Measurements from ENCODE around the gene SHISAL1. TPM values are rescaled to one million over a fixed set of nuclear protein-coding genes. Genes with fewer than 3 reads are reported as not detected.

Gene SHISAL1
- total RNA-seq, 4 donors from 2014 or later: 0.47 to 1.9 (median 0.75) TPM

- no peak for TF ChIP-seq CTCF (IDR thresholded peaks at IDR 0.05)
- ATAC-seq (ENCODE audit: low FRiP score) (peak; percentile 70), DNase-seq (ENCODE audit: low spot score) (peak; percentile 42)
These were observed 39.1 kb upstream of the SHISAL1 start for GRCh38 chr22:44351685-44352377.

GRCh38 chr22:44351037-44351436 is 38.3 kb upstream of the SHISAL1 start:
- no peak for ATAC-seq (ENCODE audit: low FRiP score)
- DNase-seq (ENCODE audit: low spot score): no peak
- no peak for TF ChIP-seq CTCF (IDR thresholded peaks at IDR 0.05)

GRCh38 chr22:44349594-44349993 is 36.8 kb upstream of the SHISAL1 start:
- no peak for DNase-seq (ENCODE audit: low spot score)
- no peak for ATAC-seq (ENCODE audit: low FRiP score)
- TF ChIP-seq CTCF (IDR thresholded peaks at IDR 0.05): no peak

GRCh38 chr22:44348971-44349560 is 36.3 kb upstream of the SHISAL1 start:
- ATAC-seq (ENCODE audit: low FRiP score): no peak
- TF ChIP-seq CTCF (IDR thresholded peaks at IDR 0.05): no peak
- DNase-seq (ENCODE audit: low spot score): no peak

GRCh38 chr22:44347549-44347948 is 34.8 kb upstream of the SHISAL1 start:
- no peak for ATAC-seq (ENCODE audit: low FRiP score)

GRCh38 chr22:44347080-44347479 is 34.3 kb upstream of the SHISAL1 start:
- ATAC-seq (ENCODE audit: low FRiP score): no peak
- no peak for TF ChIP-seq CTCF (IDR thresholded peaks at IDR 0.05)
- no peak for DNase-seq (ENCODE audit: low spot score)

More at GRCh38 chr22:44347549-44347948, 34.8 kb upstream of the SHISAL1 start:
- no peak for TF ChIP-seq CTCF (IDR thresholded peaks at IDR 0.05)
- DNase-seq (ENCODE audit: low spot score): no peak

GRCh38 chr22:44345872-44346271 is 33.1 kb upstream of the SHISAL1 start:
- ATAC-seq (ENCODE audit: low FRiP score): no peak
- no peak for DNase-seq (ENCODE audit: low spot score)
- TF ChIP-seq CTCF (IDR thresholded peaks at IDR 0.05): no peak
